GM12865 (cell line): ENCODE data around the gene TMEM131.
"Not testable (repeated sequence)": the region's sequence is repeated elsewhere in the genome, so short reads cannot be mapped to it uniquely, and the experiment has no call there.

Source experiments
- DNase-seq: peaks from one replicate; pipeline ENCODE4 v3.0.0; 2010; ENCODE audit warnings: low read depth
- H3K4me3 ChIP-seq: 2 replicates; pipeline ENCODE4 v1.5.1; 2011; ENCODE audit warnings: mild to moderate bottlenecking, low read depth, low read length, control low read depth
- TF ChIP-seq, protein P1 (sequence below): IDR thresholded peaks from 2 replicates; pipeline ENCODE4 v1.5.1; 2011; ENCODE audit warnings: low read length, control low read depth, low read depth, inconsistent platforms; ENCODE audit not compliant: insufficient read depth; ENCODE audit errors: missing control alignments

Gene TMEM131

DNA sequence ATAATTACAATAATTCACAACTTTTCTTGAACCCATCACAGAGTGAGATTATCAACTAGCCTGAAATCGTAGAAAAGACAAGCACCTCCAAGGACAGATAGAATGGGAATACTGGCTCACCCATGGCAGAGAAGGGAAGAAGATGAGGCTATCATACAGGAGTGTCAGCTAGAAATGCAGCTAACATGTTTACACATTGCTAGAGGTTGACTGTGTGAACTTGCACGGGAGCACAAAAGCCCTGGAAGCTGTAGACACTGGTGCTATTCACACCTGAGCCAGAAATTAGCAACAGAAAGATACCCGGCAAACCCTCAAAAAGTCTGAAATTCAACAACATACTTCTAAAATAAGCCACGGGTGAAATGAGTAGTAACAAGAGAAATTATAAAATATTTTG lies 150.6 kb downstream of the TMEM131 start:
- H3K4me3 ChIP-seq, result no peak overlapping the region
- TF ChIP-seq, protein P1, sequence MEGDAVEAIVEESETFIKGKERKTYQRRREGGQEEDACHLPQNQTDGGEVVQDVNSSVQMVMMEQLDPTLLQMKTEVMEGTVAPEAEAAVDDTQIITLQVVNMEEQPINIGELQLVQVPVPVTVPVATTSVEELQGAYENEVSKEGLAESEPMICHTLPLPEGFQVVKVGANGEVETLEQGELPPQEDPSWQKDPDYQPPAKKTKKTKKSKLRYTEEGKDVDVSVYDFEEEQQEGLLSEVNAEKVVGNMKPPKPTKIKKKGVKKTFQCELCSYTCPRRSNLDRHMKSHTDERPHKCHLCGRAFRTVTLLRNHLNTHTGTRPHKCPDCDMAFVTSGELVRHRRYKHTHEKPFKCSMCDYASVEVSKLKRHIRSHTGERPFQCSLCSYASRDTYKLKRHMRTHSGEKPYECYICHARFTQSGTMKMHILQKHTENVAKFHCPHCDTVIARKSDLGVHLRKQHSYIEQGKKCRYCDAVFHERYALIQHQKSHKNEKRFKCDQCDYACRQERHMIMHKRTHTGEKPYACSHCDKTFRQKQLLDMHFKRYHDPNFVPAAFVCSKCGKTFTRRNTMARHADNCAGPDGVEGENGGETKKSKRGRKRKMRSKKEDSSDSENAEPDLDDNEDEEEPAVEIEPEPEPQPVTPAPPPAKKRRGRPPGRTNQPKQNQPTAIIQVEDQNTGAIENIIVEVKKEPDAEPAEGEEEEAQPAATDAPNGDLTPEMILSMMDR, result no peak
- DNase-seq, result no peak

DNA sequence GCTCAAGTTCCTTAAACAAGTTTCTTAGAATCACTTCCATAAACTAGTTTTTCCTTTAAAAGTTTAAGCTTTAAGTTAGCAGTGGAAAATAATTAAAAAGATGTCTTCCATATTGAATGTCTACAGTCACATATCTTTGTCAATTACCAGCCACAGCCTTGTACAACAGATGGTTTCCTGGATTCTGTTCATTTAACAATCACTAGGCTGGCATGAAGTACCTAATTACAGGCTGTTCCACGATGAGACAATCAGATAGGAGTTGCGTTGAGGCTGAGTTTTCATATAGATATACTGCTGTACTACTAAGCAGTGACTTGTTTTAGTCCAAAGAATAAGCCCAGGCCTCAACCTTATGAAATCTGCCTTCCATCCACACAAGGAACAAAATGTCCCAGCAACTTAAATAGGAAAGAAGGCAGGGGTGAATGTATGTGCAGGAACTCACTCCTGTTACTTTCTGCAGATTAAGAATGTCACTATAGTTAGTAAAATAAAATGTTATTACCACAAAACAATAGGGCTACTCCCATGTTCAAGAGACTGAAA lies 151.4 kb downstream of the TMEM131 start:
- H3K4me3 ChIP-seq, result no peak overlapping the region
- no peak for DNase-seq
- TF ChIP-seq, protein P1, result no peak

DNA sequence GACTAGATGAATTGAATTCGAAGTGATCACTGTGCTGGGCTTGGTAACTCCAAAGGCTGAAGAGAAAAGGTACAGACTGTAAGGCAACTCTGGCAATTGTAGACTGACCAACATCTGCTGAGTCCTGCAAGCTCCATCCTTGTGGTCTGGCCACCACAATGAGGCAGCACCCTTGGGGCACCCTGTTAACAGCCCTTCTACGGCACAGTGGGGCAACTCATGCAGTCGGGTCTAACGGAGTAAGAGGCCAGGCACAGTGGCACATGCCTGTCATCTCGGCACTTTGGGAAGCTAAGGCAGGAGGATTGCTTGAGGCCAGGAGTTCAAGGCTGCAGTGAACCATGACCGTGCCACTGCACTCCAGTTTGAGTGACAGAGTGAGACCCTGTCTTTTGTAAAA lies 155.6 kb downstream of the TMEM131 start:
- no peak overlapping the region for H3K4me3 ChIP-seq
- TF ChIP-seq, protein P1, result no peak
- no peak for DNase-seq

DNA sequence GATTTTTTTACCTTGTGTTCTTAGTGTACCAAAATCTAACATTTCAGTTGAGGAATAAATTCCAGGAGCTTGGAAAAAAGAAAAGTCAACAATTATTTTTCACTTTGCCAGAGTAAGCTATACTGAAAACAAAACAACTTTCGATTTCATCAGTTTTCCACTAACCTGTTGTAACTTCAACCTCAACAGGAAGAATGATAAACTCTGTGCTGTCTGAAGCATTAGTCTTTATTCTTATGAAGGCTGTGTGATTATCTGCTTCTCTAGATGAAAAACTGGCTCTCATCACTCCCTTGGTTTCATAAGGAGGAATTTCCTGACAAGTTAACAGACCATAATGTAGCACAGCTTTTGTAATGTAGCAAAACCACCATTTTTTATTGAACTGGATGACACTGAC lies 161.1 kb downstream of the TMEM131 start:
- no peak for DNase-seq
- TF ChIP-seq, protein P1, result no peak
- no peak overlapping the region for H3K4me3 ChIP-seq

DNA sequence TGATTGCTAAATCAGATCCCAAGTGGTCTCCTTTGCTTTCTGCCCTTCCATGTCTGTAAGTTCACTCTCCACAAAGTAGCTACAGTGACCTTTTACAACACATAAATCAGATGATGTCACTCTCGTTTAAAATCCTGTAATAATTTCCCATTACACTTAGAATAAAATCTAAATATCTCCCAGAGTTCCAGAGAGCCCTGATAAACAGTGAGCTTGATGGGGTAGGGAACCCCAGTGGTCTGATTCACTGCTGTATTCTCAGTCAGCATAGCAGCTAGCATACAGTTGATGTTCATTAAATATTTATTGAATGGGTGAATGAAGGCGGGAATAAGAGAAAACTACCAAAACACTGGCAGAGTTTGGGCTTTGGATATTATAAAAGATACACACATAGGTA lies 164.6 kb downstream of the TMEM131 start:
- no peak for DNase-seq
- no peak overlapping the region for H3K4me3 ChIP-seq
- TF ChIP-seq, protein P1, result no peak

DNA sequence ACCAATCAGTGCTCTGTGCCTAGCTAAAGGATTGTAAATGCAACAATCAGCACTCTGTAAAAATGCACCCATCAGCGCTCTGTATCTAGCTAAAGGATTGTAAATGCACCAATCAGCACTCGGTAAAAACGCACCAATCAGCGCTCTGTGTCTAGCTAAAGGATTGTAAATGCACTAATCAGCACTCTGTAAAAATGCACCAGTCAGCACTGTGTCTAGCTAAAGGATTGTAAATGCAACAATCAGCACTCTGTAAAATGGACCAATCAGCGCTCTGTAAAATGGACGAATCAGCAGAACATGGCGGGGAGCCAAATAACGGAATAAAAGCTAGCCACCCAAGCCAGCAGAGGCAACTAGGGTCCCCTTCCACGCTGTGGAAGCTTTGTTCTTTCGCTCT lies 166.5 kb downstream of the TMEM131 start:
- not testable (repeated sequence) for H3K4me3 ChIP-seq, DNase-seq

DNA sequence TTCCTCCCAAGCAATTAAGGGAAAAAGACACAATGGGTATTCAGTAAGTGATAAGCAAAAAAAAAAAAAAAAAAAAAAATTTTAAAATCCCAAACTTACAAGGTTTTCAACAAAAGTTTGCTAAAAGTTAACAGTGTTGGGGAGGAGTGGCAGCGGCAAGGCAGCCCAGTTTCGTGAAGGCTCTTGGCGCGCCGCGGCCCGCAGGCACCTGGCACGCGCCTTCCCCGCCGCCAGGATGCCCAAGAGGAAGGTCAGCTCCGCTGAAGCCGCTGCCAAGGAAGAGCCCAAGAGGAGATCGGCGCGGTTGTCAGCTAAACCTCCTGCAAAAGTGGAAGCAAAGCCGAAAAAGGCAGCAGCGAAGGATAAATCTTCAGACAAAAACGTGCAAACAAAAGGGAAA lies 168.7 kb downstream of the TMEM131 start:
- not testable (repeated sequence) for DNase-seq, H3K4me3 ChIP-seq

DNA sequence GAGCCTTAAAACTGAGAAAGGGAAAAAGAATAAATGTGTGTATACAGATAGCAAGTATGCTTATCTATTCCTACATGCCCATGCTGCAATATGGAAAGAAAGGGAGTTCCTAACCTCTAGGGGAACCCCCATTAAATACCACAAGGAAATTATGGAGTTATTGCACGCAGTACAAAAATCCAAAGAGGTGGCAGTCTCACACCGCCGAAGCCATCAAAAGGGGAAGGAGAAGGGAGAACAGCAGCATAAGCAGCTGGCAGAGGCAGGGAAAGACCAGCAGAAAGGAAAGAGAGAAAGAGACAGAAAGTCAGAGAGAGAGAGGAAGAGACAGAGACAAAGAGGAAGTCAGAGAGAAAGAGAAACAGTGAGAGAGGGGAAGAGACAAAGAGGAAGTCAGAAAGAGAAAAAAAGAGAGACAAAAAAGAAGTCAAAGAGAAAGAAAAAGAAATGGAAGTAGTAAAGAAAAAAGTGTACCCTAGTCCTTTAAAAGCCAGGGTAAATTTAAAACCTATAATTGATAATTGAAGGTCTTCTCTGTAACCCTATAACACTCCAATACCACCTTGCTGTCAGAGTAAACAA lies 169.4 kb downstream of the TMEM131 start:
- DNase-seq, result not testable (repeated sequence)

DNA sequence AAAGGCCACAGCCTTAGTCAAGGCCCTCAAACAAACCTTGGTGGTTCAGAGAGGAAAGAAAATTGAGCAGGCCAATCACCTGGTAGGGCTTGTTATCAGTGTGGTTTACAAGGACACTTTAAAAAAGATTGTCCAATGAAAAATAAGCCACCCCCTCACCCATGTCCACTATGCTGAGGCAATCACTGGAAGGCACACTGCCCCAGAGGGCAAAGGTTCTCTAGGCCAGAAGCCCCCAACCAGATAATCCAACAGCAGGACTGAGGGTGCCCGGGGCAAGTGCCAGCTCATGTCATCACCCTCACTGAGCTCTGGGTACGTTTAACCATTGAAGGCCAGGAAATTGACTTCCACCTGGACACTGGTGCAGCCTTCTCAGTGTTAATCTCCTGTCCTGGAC lies 171.7 kb downstream of the TMEM131 start:
- DNase-seq, H3K4me3 ChIP-seq: not testable (repeated sequence)

More for the DNA sequence above, 169.4 kb downstream of the TMEM131 start:
- not testable (repeated sequence) for H3K4me3 ChIP-seq

DNA sequence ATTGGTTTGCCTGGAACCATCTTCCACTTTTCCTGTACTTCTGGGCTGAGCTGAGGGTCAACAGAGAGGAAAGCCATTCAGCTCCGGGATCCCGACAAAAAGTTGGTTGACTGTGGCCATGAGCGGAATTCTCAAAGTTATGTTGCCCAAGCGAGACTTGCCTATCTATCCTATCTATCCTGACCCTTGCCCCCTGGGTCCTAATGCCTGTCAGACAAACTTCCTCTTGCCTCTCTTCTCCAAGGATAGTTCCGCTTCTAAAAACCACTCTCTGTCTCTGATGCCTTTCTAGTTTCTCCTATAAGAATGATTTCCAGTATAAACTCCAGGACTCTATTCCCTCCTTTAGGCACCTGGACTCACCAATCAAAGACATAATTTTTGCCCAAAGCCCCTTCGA lies 173.9 kb downstream of the TMEM131 start:
- not testable (repeated sequence) for H3K4me3 ChIP-seq, DNase-seq
